SU-DHL-6 (cell line): ENCODE results near the gene TOR3A.

Source experiments
- H2AFZ ChIP-seq: fragments of 200-600 bp; sonication (generic); 2 replicates; pipeline ENCODE4 v1.6.1; 2014; ENCODE audit warnings: low read depth, mild to moderate bottlenecking, moderate library complexity, mixed read lengths, antibody characterized with exemption, low read length; ENCODE audit not compliant: severe bottlenecking
- H3F3A ChIP-seq: fragments of 200-600 bp; shearing (Covaris generic); 2 replicates; pipeline ENCODE4 v1.6.0; 2016; ENCODE audit warnings: antibody characterized with exemption, mild to moderate bottlenecking; ENCODE audit not compliant: insufficient read depth
- H3K27ac ChIP-seq: fragments of 200-600 bp; sonication (generic); 2 replicates; pipeline ENCODE4 v1.5.1; 2016; ENCODE audit warnings: low read depth, mild to moderate bottlenecking, low read length, moderate library complexity, mixed read lengths
- H3K27me3 ChIP-seq: fragments of 200-600 bp; sonication (generic), shearing (Covaris generic); 2 replicates; pipeline ENCODE4 v1.6.0; 2014; ENCODE audit warnings: mild to moderate bottlenecking, low read length
- H3K36me3 ChIP-seq: fragments of 200-600 bp; sonication (generic); 2 replicates; pipeline ENCODE4 v1.6.1; 2014; ENCODE audit warnings: mild to moderate bottlenecking, low read length, mixed read lengths
- H3K4me2 ChIP-seq: fragments of 300-600, 200-600 bp; shearing (Covaris generic), sonication (generic); 2 replicates; pipeline ENCODE4 v1.6.0; 2014; ENCODE audit warnings: low read length, low read depth, mild to moderate bottlenecking; ENCODE audit not compliant: poor library complexity, severe bottlenecking
- H3K4me3 ChIP-seq: fragments of 200-600 bp; sonication (generic); 2 replicates; pipeline ENCODE4 v1.5.1; 2014; ENCODE audit warnings: antibody characterized with exemption, low read length, mild to moderate bottlenecking, mixed read lengths; ENCODE audit not compliant: insufficient read depth, poor library complexity, severe bottlenecking
- H3K79me2 ChIP-seq: fragments of 200-600 bp; sonication (generic); 2 replicates; pipeline ENCODE4 v1.6.1; 2014; ENCODE audit warnings: mild to moderate bottlenecking, low read length, moderate library complexity; ENCODE audit not compliant: insufficient read depth
- H3K9ac ChIP-seq: fragments of 200-600 bp; sonication (generic); 2 replicates; pipeline ENCODE4 v1.7.0; 2014; ENCODE audit warnings: mild to moderate bottlenecking, low read length
- H3K9me2 ChIP-seq: fragments of 200-600 bp; sonication (generic); replicated peaks from 2 replicates; pipeline ENCODE4 v1.6.1; 2014; ENCODE audit warnings: low read length; ENCODE audit not compliant: insufficient read depth
- H3K9me3 ChIP-seq: fragments of 200-600 bp; sonication (generic); 2 replicates; pipeline ENCODE4 v1.6.1; 2014; ENCODE audit warnings: low read length, mixed read lengths; ENCODE audit not compliant: insufficient read depth
- H4K20me1 ChIP-seq: fragments of 200-600 bp; sonication (generic); 2 replicates; pipeline ENCODE4 v1.6.1; 2014; ENCODE audit warnings: low read depth, mild to moderate bottlenecking, antibody characterized with exemption, low read length, moderate library complexity, mixed read lengths
- EZH2phosphoT487 ChIP-seq: fragments of 200-600 bp; sonication (generic), shearing (Covaris generic); conservative IDR thresholded peaks from 2 replicates; pipeline ENCODE4 v1.6.1; 2018; ENCODE audit warnings: mild to moderate bottlenecking, antibody characterized with exemption, low read length, moderate library complexity, mixed read lengths
- TF ChIP-seq, protein P1 (sequence below): fragments of 200-600 bp; sonication (generic); IDR thresholded peaks from one replicate; pipeline ENCODE4 v1.5.1; 2017; ENCODE audit warnings: antibody characterized with exemption, mild to moderate bottlenecking, low read length, moderate library complexity; ENCODE audit not compliant: insufficient read depth, poor library complexity, severe bottlenecking

TOR3A gene

DNA sequence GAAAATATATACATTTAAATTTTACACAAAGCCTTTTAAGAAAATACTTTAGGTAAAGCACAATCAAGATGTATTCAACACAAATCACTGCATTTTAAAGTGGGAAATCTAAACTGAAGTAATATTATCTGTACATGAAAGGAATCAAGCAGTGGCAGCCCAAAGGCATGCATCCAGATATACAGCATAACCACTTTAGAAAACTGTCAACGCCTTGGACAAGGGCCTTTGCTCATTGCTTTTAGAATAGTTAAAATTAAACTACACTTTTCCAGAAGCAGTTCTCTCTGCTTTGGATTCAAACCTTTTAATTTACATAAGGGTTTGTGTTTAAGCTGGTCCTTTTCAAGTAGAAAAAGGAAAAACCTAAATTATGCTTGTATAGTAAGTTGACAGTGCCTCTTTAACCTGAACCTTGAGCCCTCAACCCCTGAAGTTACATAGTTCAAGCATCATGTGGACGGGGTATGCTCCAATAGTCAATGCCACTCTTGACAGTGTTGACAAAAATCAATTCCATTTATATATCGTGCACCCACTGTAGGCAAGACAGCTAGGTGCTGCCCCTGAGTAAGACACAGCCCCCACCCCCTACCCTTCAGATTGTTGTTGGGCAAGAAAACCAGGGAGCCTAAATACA is 22.9 kb downstream of the TOR3A start:
- H3K9me2 ChIP-seq: no peaks in the 10 kb centered on the region
- TF ChIP-seq EZH2phosphoT487: no peak
- TF ChIP-seq, protein P1, sequence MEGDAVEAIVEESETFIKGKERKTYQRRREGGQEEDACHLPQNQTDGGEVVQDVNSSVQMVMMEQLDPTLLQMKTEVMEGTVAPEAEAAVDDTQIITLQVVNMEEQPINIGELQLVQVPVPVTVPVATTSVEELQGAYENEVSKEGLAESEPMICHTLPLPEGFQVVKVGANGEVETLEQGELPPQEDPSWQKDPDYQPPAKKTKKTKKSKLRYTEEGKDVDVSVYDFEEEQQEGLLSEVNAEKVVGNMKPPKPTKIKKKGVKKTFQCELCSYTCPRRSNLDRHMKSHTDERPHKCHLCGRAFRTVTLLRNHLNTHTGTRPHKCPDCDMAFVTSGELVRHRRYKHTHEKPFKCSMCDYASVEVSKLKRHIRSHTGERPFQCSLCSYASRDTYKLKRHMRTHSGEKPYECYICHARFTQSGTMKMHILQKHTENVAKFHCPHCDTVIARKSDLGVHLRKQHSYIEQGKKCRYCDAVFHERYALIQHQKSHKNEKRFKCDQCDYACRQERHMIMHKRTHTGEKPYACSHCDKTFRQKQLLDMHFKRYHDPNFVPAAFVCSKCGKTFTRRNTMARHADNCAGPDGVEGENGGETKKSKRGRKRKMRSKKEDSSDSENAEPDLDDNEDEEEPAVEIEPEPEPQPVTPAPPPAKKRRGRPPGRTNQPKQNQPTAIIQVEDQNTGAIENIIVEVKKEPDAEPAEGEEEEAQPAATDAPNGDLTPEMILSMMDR: no peak
- H3K9ac ChIP-seq: no peak overlapping the region
- H3K4me3 ChIP-seq: no peak overlapping the region
- no peaks in the 10 kb centered on the region for H4K20me1 ChIP-seq
- H3K4me2 ChIP-seq: no peak overlapping the region
- no peaks in the 10 kb centered on the region for H3K27me3 ChIP-seq
- no peaks in the 10 kb centered on the region for H3K36me3 ChIP-seq
- H2AFZ ChIP-seq: no peak overlapping the region
- H3K79me2 ChIP-seq: no peaks in the 10 kb centered on the region
- H3F3A ChIP-seq: no peaks in the 10 kb centered on the region
- no peaks in the 10 kb centered on the region for H3K9me3 ChIP-seq
- no peak overlapping the region for H3K27ac ChIP-seq

DNA sequence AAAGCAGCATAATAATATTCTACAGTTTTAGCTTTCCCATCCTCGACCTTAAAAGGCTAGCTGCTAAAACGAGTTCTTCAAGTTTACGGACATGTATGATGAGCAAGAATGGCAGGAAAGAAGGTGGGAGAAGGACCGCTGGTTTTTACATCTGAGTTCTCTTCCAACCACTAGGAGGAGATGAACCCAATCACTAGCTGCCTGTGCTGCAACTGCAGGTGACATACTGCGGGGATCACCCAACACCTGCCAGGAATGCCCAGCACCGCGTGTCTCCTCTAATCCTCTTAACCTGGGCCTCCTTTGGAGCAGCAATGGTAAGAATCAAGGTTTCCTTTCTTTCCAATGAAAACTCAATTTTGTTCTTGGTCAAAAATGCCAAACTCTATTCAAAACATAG is 23.5 kb downstream of the TOR3A start:
- no peak overlapping the region for H3K4me3 ChIP-seq
- no peaks in the 10 kb centered on the region for H3K79me2 ChIP-seq
- TF ChIP-seq, protein P1: peak; percentile 35
- TF ChIP-seq EZH2phosphoT487: no peak
- H3K9me3 ChIP-seq: no peaks in the 10 kb centered on the region
- H3K4me2 ChIP-seq: no peak overlapping the region
- H3F3A ChIP-seq: no peaks in the 10 kb centered on the region
- H3K9me2 ChIP-seq: no peaks in the 10 kb centered on the region
- H3K27ac ChIP-seq: no peak overlapping the region
- H2AFZ ChIP-seq: no peak overlapping the region
- no peaks in the 10 kb centered on the region for H3K27me3 ChIP-seq
- no peaks in the 10 kb centered on the region for H3K36me3 ChIP-seq
- no peaks in the 10 kb centered on the region for H4K20me1 ChIP-seq
- H3K9ac ChIP-seq: no peak overlapping the region

DNA sequence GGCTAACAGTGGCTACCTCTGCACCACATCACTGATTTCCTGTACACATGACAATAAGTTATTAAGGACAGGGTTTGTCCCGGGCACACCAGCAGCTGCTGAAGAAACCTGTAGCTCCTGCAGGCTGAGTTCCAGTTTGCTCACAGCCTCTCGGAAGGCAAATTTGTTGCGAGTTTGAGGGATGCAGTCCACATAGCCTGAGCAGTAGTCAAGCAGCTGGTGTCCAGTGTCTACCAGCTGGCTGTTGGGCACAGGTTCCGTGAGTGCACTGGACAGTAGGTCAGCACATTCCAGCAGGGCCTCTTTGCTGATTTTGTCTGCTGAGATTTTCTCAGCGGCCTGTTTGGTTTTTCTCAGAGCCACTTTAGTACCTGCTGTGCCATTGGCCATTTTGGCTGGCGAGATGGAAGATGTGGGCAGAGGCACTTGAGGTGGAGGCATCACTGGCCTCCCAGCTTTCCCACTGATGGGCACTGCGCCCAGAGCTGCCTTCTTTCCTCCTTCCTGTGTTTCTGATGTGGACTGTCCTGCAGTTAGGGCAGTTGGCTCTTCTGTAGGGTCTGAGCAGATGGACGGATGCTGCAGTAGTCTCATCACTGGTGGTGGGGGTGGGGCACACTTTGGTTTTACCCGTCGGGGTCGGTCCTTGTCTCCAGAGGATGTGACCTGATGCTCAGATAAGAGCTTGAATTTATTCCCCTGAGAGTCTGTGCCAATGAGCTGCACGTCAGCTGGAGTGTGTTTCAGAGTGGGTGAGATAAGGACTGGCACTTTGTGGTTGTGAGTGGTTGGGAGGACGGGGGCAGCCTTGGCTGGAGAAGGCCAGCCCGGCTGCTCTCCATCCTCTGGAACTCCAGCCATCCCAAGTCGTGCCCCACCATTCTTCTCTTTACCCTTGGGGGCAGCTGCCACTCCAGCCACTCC is 26.1 kb downstream of the TOR3A start:
- Histone ChIP-seq H3K9ac (no peak overlapping the region), H3F3A (no peaks in the 10 kb centered on the region), H3K9me2 (no peaks in the 10 kb centered on the region), H3K9me3 (no peaks in the 10 kb centered on the region), H2AFZ (no peak overlapping the region), H3K36me3 (no peaks in the 10 kb centered on the region), H3K4me3 (no peak overlapping the region), H3K27ac (no peak overlapping the region), H4K20me1 (no peaks in the 10 kb centered on the region), H3K79me2 (no peaks in the 10 kb centered on the region), H3K4me2 (no peak overlapping the region), H3K27me3 (no peaks in the 10 kb centered on the region)
- no peak for TF ChIP-seq EZH2phosphoT487
- TF ChIP-seq, protein P1: no peak
